Astrocyte (in vitro differentiated cells and primary cell): Measurements from ENCODE around the gene ZFP82.

Source experiments
- CTCF ChIP-seq: IDR thresholded peaks from 2 replicates; pipeline ENCODE4 v1.5.1; 2011; ENCODE audit warnings: low read depth, mild to moderate bottlenecking, inconsistent platforms, low read length, moderate library complexity; ENCODE audit not compliant: insufficient read depth
- EZH2 ChIP-seq: IDR thresholded peaks from 2 replicates; pipeline ENCODE4 v1.6.1; 2012; ENCODE audit warnings: mild to moderate bottlenecking, low read length, inconsistent platforms; ENCODE audit not compliant: insufficient read depth

GRCh38 chr19:36418287-36419001, at the start of gene ZFP82:
- TF ChIP-seq CTCF (no peak), EZH2 (no peak)
